T-helper 1 cell treated with Interleukin-12 subunit alpha and Interleukin-12 subunit beta and Interleukin-4 antibody, amounts not matched to agents 30 μg/mL and 1 μg/mL, for 36 hours (primary cell): Measurements from ENCODE around the gene BLACAT1.
"Not testable (repeated sequence)": the region's sequence is repeated elsewhere in the genome, so short reads cannot be mapped to it uniquely, and the experiment has no call there.

Experiments
- H3K27ac Mint-ChIP-seq: one replicate; pipeline ENCODE4 v1.8.0; 2021; ENCODE audit warnings: mild to moderate bottlenecking, mixed read lengths
- H3K27me3 Mint-ChIP-seq: one replicate; pipeline ENCODE4 v1.8.0; 2021; ENCODE audit warnings: low read depth, mixed read lengths
- H3K36me3 Mint-ChIP-seq: one replicate; pipeline ENCODE4 v1.8.0; 2021; ENCODE audit warnings: low read depth, mixed read lengths
- H3K4me1 Mint-ChIP-seq: one replicate; pipeline ENCODE4 v1.8.0; 2021; ENCODE audit warnings: low read depth, mixed read lengths
- H3K4me3 Mint-ChIP-seq: one replicate; pipeline ENCODE4 v1.8.0; 2021; ENCODE audit warnings: mild to moderate bottlenecking, moderate library complexity, mixed read lengths
- H3K9me3 Mint-ChIP-seq: one replicate; pipeline ENCODE4 v1.8.0; 2021; ENCODE audit warnings: mixed read lengths

BLACAT1 gene

GRCh38 chr1:205432692-205433091 lies 23.2 kb downstream of the BLACAT1 start:
- H3K27me3 Mint-ChIP-seq: peaks cover 61% of the 10 kb centered on the region
- H3K4me3 Mint-ChIP-seq, H3K27ac Mint-ChIP-seq, H3K36me3 Mint-ChIP-seq, H3K4me1 Mint-ChIP-seq, H3K9me3 Mint-ChIP-seq: not testable (repeated sequence)

- Mint-ChIP-seq H3K36me3 (no peaks in the 10 kb centered on the region), H3K4me3 (no peak overlapping the region), H3K27me3 (peaks cover 67% of the 10 kb centered on the region), H3K4me1 (peaks cover 9% of the 10 kb centered on the region), H3K27ac (no peak overlapping the region), H3K9me3 (no peaks in the 10 kb centered on the region)
Measured at GRCh38 chr1:205432116-205432515, 23.7 kb downstream of the BLACAT1 start.

GRCh38 chr1:205430696-205431305 lies 25.0 kb downstream of the BLACAT1 start:
- Mint-ChIP-seq H3K4me3 (peak overlapping the region; percentile 85), H3K27me3 (peaks cover 69% of the 10 kb centered on the region), H3K36me3 (no peaks in the 10 kb centered on the region), H3K27ac (no peak overlapping the region), H3K4me1 (peaks cover 9% of the 10 kb centered on the region), H3K9me3 (no peaks in the 10 kb centered on the region)

- peak overlapping the region; percentile 65 for H3K4me3 Mint-ChIP-seq
- peaks cover 62% of the 10 kb centered on the region for H3K27me3 Mint-ChIP-seq
- H3K4me1 Mint-ChIP-seq: peaks cover 9% of the 10 kb centered on the region
- no peaks in the 10 kb centered on the region for H3K9me3 Mint-ChIP-seq
- H3K36me3 Mint-ChIP-seq: no peaks in the 10 kb centered on the region
- H3K27ac Mint-ChIP-seq: no peak overlapping the region
Measured at GRCh38 chr1:205429762-205430695, 25.8 kb downstream of the BLACAT1 start.

GRCh38 chr1:205424901-205425600 lies 30.8 kb downstream of the BLACAT1 start:
- no peaks in the 10 kb centered on the region for H3K36me3 Mint-ChIP-seq
- H3K27ac Mint-ChIP-seq: no peak overlapping the region
- no peak overlapping the region for H3K4me3 Mint-ChIP-seq
- H3K9me3 Mint-ChIP-seq: no peaks in the 10 kb centered on the region
- H3K27me3 Mint-ChIP-seq: peaks cover 75% of the 10 kb centered on the region
- H3K4me1 Mint-ChIP-seq: no peaks in the 10 kb centered on the region

- no peak overlapping the region for H3K27ac Mint-ChIP-seq
- no peaks in the 10 kb centered on the region for H3K36me3 Mint-ChIP-seq
- no peaks in the 10 kb centered on the region for H3K4me1 Mint-ChIP-seq
- peaks cover 73% of the 10 kb centered on the region for H3K27me3 Mint-ChIP-seq
- no peak overlapping the region for H3K4me3 Mint-ChIP-seq
- no peaks in the 10 kb centered on the region for H3K9me3 Mint-ChIP-seq
Measured at GRCh38 chr1:205423814-205424399, 31.9 kb downstream of the BLACAT1 start.

GRCh38 chr1:205422993-205423642 lies 32.7 kb downstream of the BLACAT1 start:
- Mint-ChIP-seq H3K9me3 (no peaks in the 10 kb centered on the region), H3K4me1 (no peaks in the 10 kb centered on the region), H3K27me3 (peaks cover 68% of the 10 kb centered on the region), H3K36me3 (no peaks in the 10 kb centered on the region), H3K27ac (no peak overlapping the region), H3K4me3 (no peak overlapping the region)

GRCh38 chr1:205421798-205422197 lies 34.0 kb downstream of the BLACAT1 start, which contains the start of gene LEMD1:
TSS of gene LEMD1 (minus strand) at chr1:205422056. CDS start at chr1:205420536, 1,520 bp downstream.
- Mint-ChIP-seq H3K9me3 (no peaks in the 10 kb centered on the region), H3K36me3 (no peaks in the 10 kb centered on the region), H3K27ac (no peak within 1 kb of the TSS), H3K27me3 (peaks cover 64% of the 10 kb centered on the region), H3K4me3 (no peak within 1 kb of the TSS), H3K4me1 (no peaks in the 10 kb centered on the region)

- H3K27me3 Mint-ChIP-seq: peaks cover 55% of the 10 kb centered on the region
- no peaks in the 10 kb centered on the region for H3K36me3 Mint-ChIP-seq
- no peak overlapping the region for H3K4me3 Mint-ChIP-seq
- H3K27ac Mint-ChIP-seq: no peak overlapping the region
- no peaks in the 10 kb centered on the region for H3K9me3 Mint-ChIP-seq
- H3K4me1 Mint-ChIP-seq: no peaks in the 10 kb centered on the region
Measured at GRCh38 chr1:205420938-205421337, 34.9 kb downstream of the BLACAT1 start.

- H3K27ac Mint-ChIP-seq: no peak overlapping the region
- H3K27me3 Mint-ChIP-seq: peaks cover 47% of the 10 kb centered on the region
- H3K4me1 Mint-ChIP-seq: no peaks in the 10 kb centered on the region
- H3K9me3 Mint-ChIP-seq: no peaks in the 10 kb centered on the region
- no peaks in the 10 kb centered on the region for H3K36me3 Mint-ChIP-seq
- no peak overlapping the region for H3K4me3 Mint-ChIP-seq
Measured at GRCh38 chr1:205417870-205418635, 37.8 kb downstream of the BLACAT1 start.

GRCh38 chr1:205416322-205416721 lies 39.5 kb downstream of the BLACAT1 start:
- Mint-ChIP-seq H3K9me3 (no peaks in the 10 kb centered on the region), H3K4me1 (no peaks in the 10 kb centered on the region), H3K27me3 (peaks cover 32% of the 10 kb centered on the region), H3K4me3 (no peak overlapping the region), H3K36me3 (no peaks in the 10 kb centered on the region), H3K27ac (no peak overlapping the region)

GRCh38 chr1:205410581-205411298 lies 45.1 kb downstream of the BLACAT1 start:
- Mint-ChIP-seq H3K27ac (no peak overlapping the region), H3K4me1 (peaks cover 1% of the 10 kb centered on the region), H3K36me3 (no peaks in the 10 kb centered on the region), H3K4me3 (no peak overlapping the region), H3K27me3 (peaks cover 26% of the 10 kb centered on the region), H3K9me3 (no peaks in the 10 kb centered on the region)

- Mint-ChIP-seq H3K27me3 (peaks cover 41% of the 10 kb centered on the region), H3K9me3 (no peaks in the 10 kb centered on the region), H3K27ac (no peak overlapping the region), H3K4me3 (no peak overlapping the region), H3K4me1 (peaks cover 1% of the 10 kb centered on the region), H3K36me3 (no peaks in the 10 kb centered on the region)
Measured at GRCh38 chr1:205407970-205408369, 47.9 kb downstream of the BLACAT1 start.
